Stimulated activated CD4-positive, alpha-beta T cell treated with anti-CD3 and anti-CD28 coated beads, TNF-alpha, amount 100 ng/mL, for 1 hour (primary cell): ENCODE measurements around the gene LIPT2.

Source experiments
- DNase-seq, 3 donors: peaks; one replicate each; pipeline ENCODE4 v3.0.0-alpha.2; 2020; ENCODE audit warnings: low read depth in 3 of 3, low spot score in 1 of 3

LIPT2 gene

GRCh38 chr11:74466916-74467885 lies 26.3 kb downstream of the LIPT2 start, which contains the start of gene KCNE3:
Gene KCNE3 (minus strand): TSS chr11:74467549. CDS start chr11:74457563, 9,986 bp downstream.
- no peak for DNase-seq

- DNase-seq, result no peak
These were observed 28.2 kb downstream of the LIPT2 start for GRCh38 chr11:74465291-74465708.

- DNase-seq, result no peak
These were observed 28.8 kb downstream of the LIPT2 start for GRCh38 chr11:74464746-74465145.

- DNase-seq, result no peak
These were observed 30.3 kb downstream of the LIPT2 start for GRCh38 chr11:74463216-74463615.

GRCh38 chr11:74462631-74463030 lies 30.9 kb downstream of the LIPT2 start:
- DNase-seq, result no peak

GRCh38 chr11:74462009-74462408 lies 31.5 kb downstream of the LIPT2 start:
- DNase-seq, result no peak

GRCh38 chr11:74460481-74461154 lies 32.9 kb downstream of the LIPT2 start:
- no peak for DNase-seq

GRCh38 chr11:74460065-74460464 lies 33.5 kb downstream of the LIPT2 start:
- DNase-seq, result no peak

GRCh38 chr11:74459584-74459983 lies 33.9 kb downstream of the LIPT2 start:
- no peak for DNase-seq

- DNase-seq, result no peak
These were observed 36.2 kb downstream of the LIPT2 start for GRCh38 chr11:74457356-74457755.

GRCh38 chr11:74453373-74453975 lies 40.0 kb downstream of the LIPT2 start:
- DNase-seq, result peak in 2 of 3 donors; percentile 8 to 51

- DNase-seq, result no peak
These were observed 41.2 kb downstream of the LIPT2 start for GRCh38 chr11:74452366-74452765.

- no peak for DNase-seq
These were observed 43.2 kb downstream of the LIPT2 start for GRCh38 chr11:74450318-74450717.

GRCh38 chr11:74449369-74449931 lies 44.1 kb downstream of the LIPT2 start:
- peak in 2 of 3 donors; percentile 10 to 12 for DNase-seq

GRCh38 chr11:74447720-74448119 lies 45.8 kb downstream of the LIPT2 start:
- no peak for DNase-seq

GRCh38 chr11:74446532-74446938 lies 47.0 kb downstream of the LIPT2 start:
- DNase-seq, result no peak

- DNase-seq, result no peak
These were observed 49.2 kb downstream of the LIPT2 start for GRCh38 chr11:74444173-74444826.

GRCh38 chr11:74443071-74443864 lies 50.3 kb downstream of the LIPT2 start:
- DNase-seq, result no peak

GRCh38 chr11:74442636-74443035 lies 50.9 kb downstream of the LIPT2 start:
- no peak for DNase-seq
